ENCODE results near the gene KLF2. TPM values are rescaled to one million over a fixed set of nuclear protein-coding genes. Genes with fewer than 3 reads are reported as not detected.
"Not testable (repeated sequence)": the region's sequence is repeated elsewhere in the genome, so short reads cannot be mapped to it uniquely, and the experiment has no call there.

KLF2 gene
- total RNA-seq = 175 and 177 TPM in 2 replicates

GRCh38 chr19:16324384-16325160 is at the start of gene KLF2:
KLF2 (plus strand) TSS chr19:16324826; CDS start chr19:16324924, 98 bp downstream.
- intact Hi-C loops (cut with micrococcal nuclease) = loop anchor here (1.0 to 5.0 kb wide), 6 partner anchors 37 to 246 kb away; partner anchors contain the start of gene EPS15L1

DNA sequence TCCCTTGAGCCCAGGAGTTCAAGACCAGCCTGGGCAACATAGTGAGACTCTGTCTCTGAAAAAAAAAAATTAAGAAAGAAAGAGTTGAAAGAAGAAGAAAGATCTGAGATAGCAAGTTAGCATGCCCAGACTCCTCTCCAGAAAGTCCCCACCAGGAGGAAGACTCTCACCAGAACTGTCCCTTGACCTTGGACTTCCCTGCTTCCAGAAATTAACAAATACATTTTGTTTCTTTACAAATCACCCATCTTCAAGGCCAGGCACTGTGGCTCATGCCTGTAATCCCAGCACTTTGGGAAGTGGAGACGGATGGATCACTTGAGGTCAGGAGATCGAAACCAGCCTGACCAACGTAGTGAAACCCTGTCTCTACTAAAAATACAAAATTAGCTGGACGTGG is 44.3 kb upstream of the KLF2 start:
- intact Hi-C loops (cut with micrococcal nuclease) = no loop called here

GRCh38 chr19:16281743-16282142 is 42.9 kb upstream of the KLF2 start:
- intact Hi-C loops (cut with micrococcal nuclease) = no loop called here

GRCh38 chr19:16283210-16284061 is 41.2 kb upstream of the KLF2 start:
- intact Hi-C loops (cut with micrococcal nuclease) = no loop called here

GRCh38 chr19:16284505-16284904 is 40.1 kb upstream of the KLF2 start:
- intact Hi-C loops (cut with micrococcal nuclease) = no loop called here

GRCh38 chr19:16285079-16285478 is 39.5 kb upstream of the KLF2 start:
- intact Hi-C loops (cut with micrococcal nuclease) = loop anchor here (5.0 kb wide), 1 partner anchor 37 kb away; the partner anchor contains the start of gene KLF2

- intact Hi-C loops (cut with micrococcal nuclease) = loop anchor here (5.0 kb wide), 1 partner anchor 36 kb away; the partner anchor contains the start of gene KLF2
Measured at GRCh38 chr19:16285769-16286498, 38.7 kb upstream of the KLF2 start.

- intact Hi-C loops (cut with micrococcal nuclease) = loop anchor here (5.0 kb wide), 1 partner anchor 34 kb away; the partner anchor contains the start of gene KLF2
Measured at GRCh38 chr19:16288544-16288943, 36.1 kb upstream of the KLF2 start.

GRCh38 chr19:16289594-16289993 is 35.0 kb upstream of the KLF2 start:
- intact Hi-C loops (cut with micrococcal nuclease) = loop anchor here (5.0 kb wide), 1 partner anchor 33 kb away; the partner anchor contains the start of gene KLF2

DNA sequence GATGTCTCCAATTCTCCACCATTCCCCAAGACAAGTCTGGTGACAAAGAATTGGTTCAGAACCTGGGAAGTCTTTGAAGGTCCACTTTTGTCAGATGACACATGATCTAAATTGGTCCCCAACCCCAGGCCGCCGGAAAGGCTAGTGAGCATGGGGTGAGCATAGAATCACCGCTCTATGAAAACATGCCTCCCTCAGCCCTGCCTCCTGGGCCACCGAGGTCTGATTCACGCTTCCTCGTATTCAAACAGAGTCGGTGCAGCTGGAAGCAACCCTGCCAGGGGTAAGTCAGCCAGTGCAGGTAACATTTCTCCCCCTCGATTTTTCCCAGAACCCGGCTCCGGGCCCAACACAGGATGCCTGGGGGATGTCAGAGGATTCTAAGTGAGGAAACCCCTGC is 33.9 kb upstream of the KLF2 start:
- intact Hi-C loops (cut with micrococcal nuclease) = no loop called here

DNA sequence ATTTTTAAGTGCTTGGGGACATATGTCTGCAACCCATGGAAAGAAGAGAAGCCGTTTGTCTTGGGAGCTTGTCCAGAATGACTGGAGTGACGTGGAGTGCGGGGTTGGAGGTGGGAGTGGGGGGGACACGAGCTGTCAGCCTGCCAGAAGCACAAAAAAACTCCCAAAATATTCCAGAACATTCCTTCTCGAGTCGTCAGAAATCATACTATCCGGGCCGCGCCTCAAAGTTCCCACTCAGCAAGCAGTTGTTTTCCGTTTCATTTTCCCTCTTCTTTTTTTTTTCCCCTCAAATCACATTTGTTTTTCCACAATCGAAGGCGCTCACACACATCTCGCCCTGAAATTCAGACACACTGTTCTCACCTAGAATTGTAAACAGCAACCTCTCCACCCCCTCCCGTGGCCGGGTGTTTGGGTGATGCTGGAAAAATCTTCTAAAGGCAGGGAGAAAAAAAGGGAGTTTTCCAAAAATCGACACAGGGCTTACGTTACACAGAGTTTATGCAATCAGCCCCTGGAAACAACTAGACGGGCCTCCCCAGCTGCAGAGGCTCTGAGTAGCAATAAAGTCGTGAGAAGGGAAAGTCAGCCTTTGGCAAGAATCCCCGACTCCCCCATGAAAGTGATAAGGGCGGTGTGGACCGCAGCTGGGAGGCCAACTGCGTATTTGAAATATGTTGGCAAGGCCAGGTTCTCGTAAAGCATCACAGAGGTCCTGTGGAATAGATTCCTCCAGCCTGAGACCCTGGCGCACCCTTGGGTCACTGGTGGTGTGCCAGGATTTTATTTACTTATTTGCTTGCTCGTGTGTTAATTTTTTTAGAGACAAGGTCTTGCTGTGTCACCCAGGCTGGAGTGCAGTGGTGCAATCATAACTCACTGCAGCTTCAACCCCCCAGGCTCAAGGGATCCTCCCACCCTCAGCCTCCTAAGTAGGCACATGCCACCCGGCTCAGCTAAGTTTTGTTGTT is 31.2 kb upstream of the KLF2 start:
- intact Hi-C loops (cut with micrococcal nuclease) = no loop called here

- intact Hi-C loops (cut with micrococcal nuclease) = no loop called here
Measured at GRCh38 chr19:16295057-16295456, 29.6 kb upstream of the KLF2 start.

DNA sequence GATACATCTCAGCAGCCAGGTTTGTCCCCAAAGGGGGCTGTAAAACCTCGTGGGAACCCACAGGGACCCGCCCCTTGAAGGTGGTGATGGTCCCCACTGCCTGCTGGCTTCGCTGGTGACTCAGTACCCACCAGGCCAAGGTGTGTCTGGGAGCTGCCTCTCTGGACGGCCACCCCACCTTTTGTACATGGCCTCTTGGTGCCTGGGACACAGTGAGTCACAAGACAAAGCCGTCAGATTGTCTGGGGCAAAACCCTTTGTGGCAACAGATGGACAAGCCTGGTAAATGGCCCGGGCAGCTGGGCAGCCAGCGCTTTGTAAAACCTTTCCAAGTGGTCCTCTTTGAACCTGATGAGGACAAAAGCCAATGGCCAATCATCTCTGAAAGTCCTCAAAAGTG is 27.9 kb upstream of the KLF2 start:
- intact Hi-C loops (cut with micrococcal nuclease) = no loop called here

GRCh38 chr19:16297575-16298178 is 26.9 kb upstream of the KLF2 start:
- intact Hi-C loops (cut with micrococcal nuclease) = no loop called here

- intact Hi-C loops (cut with micrococcal nuclease) = no loop called here
Measured at GRCh38 chr19:16298334-16298733, 26.3 kb upstream of the KLF2 start.

- intact Hi-C loops (cut with micrococcal nuclease) = no loop called here
Measured at GRCh38 chr19:16301999-16302694, 22.5 kb upstream of the KLF2 start.

GRCh38 chr19:16303755-16304154 is 20.9 kb upstream of the KLF2 start:
- intact Hi-C loops (cut with micrococcal nuclease) = no loop called here

DNA sequence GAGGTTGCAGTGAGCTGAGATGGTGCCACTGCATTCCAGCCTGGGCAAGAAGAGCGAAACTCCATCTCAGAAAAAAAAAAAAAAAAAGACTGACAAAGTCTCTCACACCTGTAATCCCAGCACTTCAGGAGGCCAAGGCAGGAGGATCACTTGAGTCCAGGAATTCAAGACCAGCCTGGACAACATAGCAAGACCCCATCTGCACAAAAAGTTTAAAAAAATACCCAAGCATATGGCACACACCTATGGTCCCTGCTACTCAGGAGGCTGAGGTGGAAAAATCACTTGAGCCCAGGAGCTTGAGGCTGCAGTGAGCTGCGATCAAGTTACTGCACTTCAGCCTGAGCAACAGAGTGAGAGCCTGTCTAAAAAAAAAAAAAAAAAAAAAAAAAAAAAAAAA is 20.1 kb upstream of the KLF2 start:
- intact Hi-C loops (cut with micrococcal nuclease) = not testable (repeated sequence)

DNA sequence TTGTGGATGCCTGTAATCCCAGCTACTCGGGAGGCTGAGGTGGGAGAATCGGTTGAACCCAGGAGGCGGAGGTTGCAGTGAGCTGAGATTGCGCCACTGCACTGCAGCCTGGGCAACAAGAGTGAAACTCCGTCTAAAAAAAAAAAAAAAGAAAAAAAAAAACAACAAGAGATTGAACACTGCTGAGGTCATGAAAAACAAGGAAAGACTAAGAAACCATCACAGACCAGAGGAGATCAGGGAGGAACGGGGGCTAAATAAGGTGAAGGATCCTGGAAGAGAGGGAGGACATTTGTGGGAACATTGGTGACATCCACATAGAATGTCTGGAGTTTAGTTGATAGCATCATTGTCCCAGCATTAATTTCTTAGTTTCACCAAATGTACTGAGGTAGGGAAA is 19.6 kb upstream of the KLF2 start:
- intact Hi-C loops (cut with micrococcal nuclease) = not testable (repeated sequence)

All from T-helper 1 cell treated with Interleukin-12 subunit alpha and Interleukin-12 subunit beta and Interleukin-4 antibody, amounts not matched to agents 30 ng/mL and 1 ng/mL, for 36 hours (primary cell).